ENCODE measurements around the gene BOLA2B. TPM values are rescaled to one million over a fixed set of nuclear protein-coding genes. Genes with fewer than 3 reads are reported as not detected.
"Not testable (repeated sequence)": the region's sequence is repeated elsewhere in the genome, so short reads cannot be mapped to it uniquely, and the experiment has no call there.

Gene BOLA2B
- total RNA-seq, 5 donors from 2014 or later (not counting 1 experiment from before 2014, with no cell fraction given), result 47.0 to 115 (median 100) TPM

GRCh38 chr16:30191158-30191557 is 2.3 kb downstream of the BOLA2B start:
- ATAC-seq (replicated peaks in 1 of 4); H3K9me3 ChIP-seq; H3K9me3 Mint-ChIP-seq; H3K4me3 Mint-ChIP-seq; H3K27me3 Mint-ChIP-seq; H3K4me3 ChIP-seq (ENCODE audit: control insufficient read depth in 1 of 2, extremely low read depth in 1 of 2, low read length in 1 of 2); CTCF ChIA-PET; H3K27ac Mint-ChIP-seq; DNase-seq; POLR2A ChIA-PET; H3K27ac ChIP-seq (ENCODE audit: low read length); H3K27me3 ChIP-seq (replicated peaks in 1 of 2; ENCODE audit: control insufficient read depth in 2 of 2, extremely low read depth in 1 of 2, insufficient read depth in 2 of 2, low read length in 1 of 2): not testable (repeated sequence)
- peaks cover 5 to 23% of the 10 kb centered on the region in 2 donors for H3K36me3 ChIP-seq (ENCODE audit: control insufficient read depth in 2 of 2, extremely low read depth in 1 of 2, insufficient read depth in 1 of 2, low read length in 1 of 2)
- Mint-ChIP-seq H3K36me3 (peaks cover 11% of the 10 kb centered on the region), H3K4me1 (peaks cover 12 to 19% (median 18%) of the 10 kb centered on the region in 3 donors)
- peaks cover 21 to 23% of the 10 kb centered on the region in 2 experiments for H3K4me1 ChIP-seq (ENCODE audit: control insufficient read depth in 1 of 2, extremely low read depth in 1 of 2, insufficient read depth in 2 of 2, low read length in 2 of 2)
- WGBS (ENCODE audit: insufficient coverage), result no CpG with 5 or more reads among the region's 12 CpGs

- DNase-seq (peak in 3 of 35 experiments; percentile 2 to 16 (median 14)), ATAC-seq (replicated peaks in 1 of 4) (no peak)
- Histone ChIP-seq H3K36me3 (ENCODE audit: control insufficient read depth in 2 of 2, extremely low read depth in 1 of 2, insufficient read depth in 1 of 2, low read length in 1 of 2) (peaks cover 12 to 44% of the 10 kb centered on the region in 2 donors), H3K9me3 (no peaks in the 10 kb centered on the region), H3K27me3 (replicated peaks in 1 of 2; ENCODE audit: control insufficient read depth in 2 of 2, extremely low read depth in 1 of 2, insufficient read depth in 2 of 2, low read length in 1 of 2) (no peaks in the 10 kb centered on the region), H3K4me1 (ENCODE audit: control insufficient read depth in 1 of 2, extremely low read depth in 1 of 2, insufficient read depth in 2 of 2, low read length in 2 of 2) (peaks cover 22 to 38% of the 10 kb centered on the region in 2 experiments), H3K4me3 (ENCODE audit: control insufficient read depth in 1 of 2, extremely low read depth in 1 of 2, low read length in 1 of 2) (peak overlapping the region in 1 of 2 donors; percentile 98), H3K27ac (ENCODE audit: low read length) (peak overlapping the region; percentile 15)
- CTCF ChIA-PET, result no interaction called here
- 71% methylated on average over 10 of the region's 23 CpGs for WGBS (ENCODE audit: insufficient coverage)
- Mint-ChIP-seq H3K9me3 (no peaks in the 10 kb centered on the region), H3K36me3 (peaks cover 27% of the 10 kb centered on the region), H3K4me3 (peak overlapping the region in 2 of 3 donors; percentile 24 to 94), H3K27me3 (no peaks in the 10 kb centered on the region), H3K27ac (peak overlapping the region; percentile 64 to 77), H3K4me1 (peaks cover 21 to 27% (median 24%) of the 10 kb centered on the region in 3 donors)
- POLR2A ChIA-PET, result interaction anchor here in 1 of 2 donors (0.5 kb wide), 1 partner anchor 190 kb away, joined by 5 read pairs; no protein-coding TSS in a partner anchor
These were observed 5.4 kb downstream of the BOLA2B start for GRCh38 chr16:30187971-30188561.

DNA sequence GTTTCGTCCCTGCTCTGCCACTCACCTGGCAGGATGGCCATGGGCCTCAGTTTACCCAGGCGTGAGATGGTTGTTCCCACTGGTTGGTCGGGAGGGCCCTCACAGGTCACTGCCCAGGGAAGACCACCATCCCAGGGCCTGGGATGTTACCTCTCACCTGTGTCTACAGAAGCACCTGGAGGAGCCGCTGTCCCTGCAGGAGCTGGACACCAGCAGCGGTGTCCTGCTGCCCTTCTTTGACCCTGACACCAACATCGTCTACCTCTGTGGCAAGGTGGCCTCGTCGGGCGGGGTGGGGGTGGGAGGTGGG is 6.0 kb downstream of the BOLA2B start:
- peaks cover 22 to 28% (median 26%) of the 10 kb centered on the region in 3 donors for H3K4me1 Mint-ChIP-seq
- H3K9me3 Mint-ChIP-seq, result no peaks in the 10 kb centered on the region
- 11% methylated on average over 3 of the region's 9 CpGs for WGBS (ENCODE audit: insufficient coverage)
- Histone ChIP-seq H3K4me1 (ENCODE audit: control insufficient read depth in 1 of 2, extremely low read depth in 1 of 2, insufficient read depth in 2 of 2, low read length in 2 of 2) (peaks cover 23 to 42% of the 10 kb centered on the region in 2 experiments), H3K27ac (ENCODE audit: low read length) (peak overlapping the region; percentile 76), H3K4me3 (ENCODE audit: control insufficient read depth in 1 of 2, extremely low read depth in 1 of 2, low read length in 1 of 2) (peak overlapping the region; percentile 76 to 98), H3K9me3 (no peaks in the 10 kb centered on the region), H3K36me3 (ENCODE audit: control insufficient read depth in 2 of 2, extremely low read depth in 1 of 2, insufficient read depth in 1 of 2, low read length in 1 of 2) (peaks cover 12 to 44% of the 10 kb centered on the region in 2 donors), H3K27me3 (replicated peaks in 1 of 2; ENCODE audit: control insufficient read depth in 2 of 2, extremely low read depth in 1 of 2, insufficient read depth in 2 of 2, low read length in 1 of 2) (no peaks in the 10 kb centered on the region)
- no peak for ATAC-seq (replicated peaks in 1 of 4)
- ChIA-PET CTCF (no interaction called here), POLR2A (interaction anchor here in 1 of 2 donors (0.5 kb wide), 1 partner anchor 190 kb away, joined by 5 read pairs; no protein-coding TSS in a partner anchor)
- peaks cover 27% of the 10 kb centered on the region for H3K36me3 Mint-ChIP-seq
- H3K27me3 Mint-ChIP-seq, result no peaks in the 10 kb centered on the region
- DNase-seq, result no peak
- H3K4me3 Mint-ChIP-seq, result peak overlapping the region; percentile 83 to 97 (median 94)
- peak overlapping the region; percentile 93 to 99 for H3K27ac Mint-ChIP-seq

DNA sequence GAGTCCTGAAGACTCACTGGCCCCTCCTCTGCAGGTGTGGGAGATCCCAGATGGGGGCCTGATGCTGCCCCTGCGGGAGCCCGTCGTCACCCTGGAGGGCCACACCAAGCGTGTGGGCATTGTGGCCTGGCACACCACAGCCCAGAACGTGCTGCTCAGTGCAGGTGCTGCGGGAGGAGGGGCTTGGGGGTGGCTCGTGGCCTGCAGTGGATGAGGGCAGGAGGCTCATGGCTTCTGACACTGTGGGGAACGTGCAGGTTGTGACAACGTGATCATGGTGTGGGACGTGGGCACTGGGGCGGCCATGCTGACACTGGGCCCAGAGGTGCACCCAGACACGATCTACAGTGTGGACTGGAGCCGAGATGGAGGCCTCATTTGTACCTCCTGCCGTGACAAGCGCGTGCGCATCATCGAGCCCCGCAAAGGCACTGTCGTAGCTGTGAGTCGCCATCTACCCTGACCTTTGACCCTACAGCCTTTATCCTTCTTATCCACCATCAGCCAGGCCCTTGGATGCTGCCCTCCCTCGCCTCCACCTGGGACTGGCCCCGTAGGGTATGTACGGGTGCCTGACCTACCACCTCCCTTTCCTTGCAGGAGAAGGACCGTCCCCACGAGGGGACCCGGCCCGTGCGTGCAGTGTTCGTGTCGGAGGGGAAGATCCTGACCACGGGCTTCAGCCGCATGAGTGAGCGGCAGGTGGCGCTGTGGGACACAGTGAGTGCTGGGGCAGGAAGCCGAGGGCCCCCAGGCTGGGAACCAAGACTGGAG is 6.5 kb downstream of the BOLA2B start:
- Mint-ChIP-seq H3K4me3 (peak overlapping the region; percentile 83 to 97 (median 94)), H3K36me3 (peaks cover 27% of the 10 kb centered on the region), H3K9me3 (no peaks in the 10 kb centered on the region), H3K4me1 (peaks cover 27 to 34% (median 31%) of the 10 kb centered on the region in 3 donors), H3K27ac (peak overlapping the region; percentile 93 to 99), H3K27me3 (no peaks in the 10 kb centered on the region)
- peak in 2 of 4 experiments; percentile 6 to 8 for ATAC-seq (replicated peaks in 1 of 4)
- Histone ChIP-seq H3K4me1 (ENCODE audit: control insufficient read depth in 1 of 2, extremely low read depth in 1 of 2, insufficient read depth in 2 of 2, low read length in 2 of 2) (peaks cover 24 to 48% of the 10 kb centered on the region in 2 experiments), H3K36me3 (ENCODE audit: control insufficient read depth in 2 of 2, extremely low read depth in 1 of 2, insufficient read depth in 1 of 2, low read length in 1 of 2) (peaks cover 12 to 44% of the 10 kb centered on the region in 2 donors), H3K27ac (ENCODE audit: low read length) (peak overlapping the region; percentile 76), H3K27me3 (replicated peaks in 1 of 2; ENCODE audit: control insufficient read depth in 2 of 2, extremely low read depth in 1 of 2, insufficient read depth in 2 of 2, low read length in 1 of 2) (no peaks in the 10 kb centered on the region), H3K4me3 (ENCODE audit: control insufficient read depth in 1 of 2, extremely low read depth in 1 of 2, low read length in 1 of 2) (peak overlapping the region; percentile 76 to 98), H3K9me3 (no peaks in the 10 kb centered on the region)
- ChIA-PET POLR2A (interaction anchor here in 1 of 2 donors (0.6 kb wide), 1 partner anchor 185 kb away, joined by 6 read pairs; no protein-coding TSS in a partner anchor), CTCF (interaction anchor here in 1 of 2 donors (1.1 kb wide), 1 partner anchor 184 kb away, joined by 3 read pairs; the partner anchor contains the start of gene TBC1D10B)
- DNase-seq, result peak; percentile 66 to 94 (median 85)
- WGBS (ENCODE audit: insufficient coverage), result 3% methylated on average over 32 of the region's 36 CpGs

- Histone ChIP-seq H3K27me3 (replicated peaks in 1 of 2; ENCODE audit: control insufficient read depth in 2 of 2, extremely low read depth in 1 of 2, insufficient read depth in 2 of 2, low read length in 1 of 2) (no peaks in the 10 kb centered on the region), H3K4me3 (ENCODE audit: control insufficient read depth in 1 of 2, extremely low read depth in 1 of 2, low read length in 1 of 2) (peak overlapping the region; percentile 76 to 98), H3K4me1 (ENCODE audit: control insufficient read depth in 1 of 2, extremely low read depth in 1 of 2, insufficient read depth in 2 of 2, low read length in 2 of 2) (peaks cover 24 to 50% of the 10 kb centered on the region in 2 experiments), H3K9me3 (no peaks in the 10 kb centered on the region), H3K36me3 (ENCODE audit: control insufficient read depth in 2 of 2, extremely low read depth in 1 of 2, insufficient read depth in 1 of 2, low read length in 1 of 2) (peaks cover 12 to 44% of the 10 kb centered on the region in 2 donors), H3K27ac (ENCODE audit: low read length) (peak overlapping the region; percentile 76)
- H3K36me3 Mint-ChIP-seq, result peaks cover 27% of the 10 kb centered on the region
- H3K9me3 Mint-ChIP-seq, result no peaks in the 10 kb centered on the region
- peaks cover 29 to 35% (median 34%) of the 10 kb centered on the region in 3 donors for H3K4me1 Mint-ChIP-seq
- ChIA-PET CTCF (interaction anchor here in 1 of 2 donors (0.5 to 1.7 kb wide), 6 partner anchors 43 to 261 kb away, joined by 3 to 13 read pairs (median 5); partner anchors contain the start of genes TBC1D10B and TBX6), POLR2A (interaction anchor here (0.5 to 0.6 kb wide), 3 partner anchors 71 to 448 kb away, joined by 4 to 6 read pairs (median 5); no protein-coding TSS in a partner anchor)
- H3K27me3 Mint-ChIP-seq, result no peaks in the 10 kb centered on the region
- peak in 2 of 35 experiments; percentile 6 to 21 for DNase-seq
- 9% methylated on average over 7 of the region's 9 CpGs for WGBS (ENCODE audit: insufficient coverage)
- peak overlapping the region; percentile 94 to 98 (median 97) for H3K4me3 Mint-ChIP-seq
- no peak for ATAC-seq (replicated peaks in 1 of 4)
- peak overlapping the region; percentile 93 to 99 for H3K27ac Mint-ChIP-seq
These were observed 7.1 kb downstream of the BOLA2B start for GRCh38 chr16:30186444-30186781.
